Esophagus muscularis mucosa (tissue), 3 donors: ENCODE results near the gene TSPAN5.

Source experiments
- POLR2A ChIP-seq: fragments of 450-650 bp; IDR thresholded peaks from one replicate; pipeline ENCODE4 v1.6.1; 2017; ENCODE audit warnings: antibody characterized with exemption, moderate library complexity, mild to moderate bottlenecking, low read depth
- TF ChIP-seq, protein P1 (sequence below), 3 experiments: fragments of 200-600 bp in 2 of 3; fragments of 450-650 bp in 1 of 3; sonication (generic) in 2 of 3; IDR thresholded peaks; one replicate each; pipeline ENCODE4 v1.5.1; 2017 to 2019; ENCODE audit warnings: antibody characterized with exemption in 3 of 3, mild to moderate bottlenecking in 2 of 3, moderate library complexity in 1 of 3

DNA sequence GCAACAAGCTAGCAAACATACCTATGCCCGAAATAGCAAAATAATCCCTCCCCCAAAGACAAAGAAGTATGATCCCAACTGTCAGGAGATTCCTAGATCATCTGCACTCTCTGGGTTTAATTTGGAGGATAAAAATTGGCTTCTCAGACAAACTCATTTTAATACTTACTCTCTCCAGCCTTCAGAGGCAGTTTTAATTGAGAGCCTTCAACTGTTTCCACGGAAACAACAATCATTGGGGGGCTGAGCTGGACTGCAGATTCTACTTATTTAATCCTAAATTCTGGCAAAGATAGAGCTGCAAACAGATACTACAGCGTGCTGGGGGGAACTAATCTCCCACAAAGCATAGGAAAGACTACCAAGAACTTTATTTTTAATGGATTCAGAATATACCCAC is 168.2 kb downstream of the TSPAN5 start:
- TF ChIP-seq POLR2A: no peak
- TF ChIP-seq, protein P1, sequence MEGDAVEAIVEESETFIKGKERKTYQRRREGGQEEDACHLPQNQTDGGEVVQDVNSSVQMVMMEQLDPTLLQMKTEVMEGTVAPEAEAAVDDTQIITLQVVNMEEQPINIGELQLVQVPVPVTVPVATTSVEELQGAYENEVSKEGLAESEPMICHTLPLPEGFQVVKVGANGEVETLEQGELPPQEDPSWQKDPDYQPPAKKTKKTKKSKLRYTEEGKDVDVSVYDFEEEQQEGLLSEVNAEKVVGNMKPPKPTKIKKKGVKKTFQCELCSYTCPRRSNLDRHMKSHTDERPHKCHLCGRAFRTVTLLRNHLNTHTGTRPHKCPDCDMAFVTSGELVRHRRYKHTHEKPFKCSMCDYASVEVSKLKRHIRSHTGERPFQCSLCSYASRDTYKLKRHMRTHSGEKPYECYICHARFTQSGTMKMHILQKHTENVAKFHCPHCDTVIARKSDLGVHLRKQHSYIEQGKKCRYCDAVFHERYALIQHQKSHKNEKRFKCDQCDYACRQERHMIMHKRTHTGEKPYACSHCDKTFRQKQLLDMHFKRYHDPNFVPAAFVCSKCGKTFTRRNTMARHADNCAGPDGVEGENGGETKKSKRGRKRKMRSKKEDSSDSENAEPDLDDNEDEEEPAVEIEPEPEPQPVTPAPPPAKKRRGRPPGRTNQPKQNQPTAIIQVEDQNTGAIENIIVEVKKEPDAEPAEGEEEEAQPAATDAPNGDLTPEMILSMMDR (IDR thresholded peaks at IDR 0.05): no peak
